Femur (tissue), 1 donor: ENCODE measurements around the gene PLCH1.
A peak's percentile ranks its signal among the peaks of the same experiment; 100 is the strongest.

Experiments used
- DNase-seq: peaks from one replicate; pipeline ENCODE4 v3.0.0-alpha.2; 2017

Gene PLCH1

DNA sequence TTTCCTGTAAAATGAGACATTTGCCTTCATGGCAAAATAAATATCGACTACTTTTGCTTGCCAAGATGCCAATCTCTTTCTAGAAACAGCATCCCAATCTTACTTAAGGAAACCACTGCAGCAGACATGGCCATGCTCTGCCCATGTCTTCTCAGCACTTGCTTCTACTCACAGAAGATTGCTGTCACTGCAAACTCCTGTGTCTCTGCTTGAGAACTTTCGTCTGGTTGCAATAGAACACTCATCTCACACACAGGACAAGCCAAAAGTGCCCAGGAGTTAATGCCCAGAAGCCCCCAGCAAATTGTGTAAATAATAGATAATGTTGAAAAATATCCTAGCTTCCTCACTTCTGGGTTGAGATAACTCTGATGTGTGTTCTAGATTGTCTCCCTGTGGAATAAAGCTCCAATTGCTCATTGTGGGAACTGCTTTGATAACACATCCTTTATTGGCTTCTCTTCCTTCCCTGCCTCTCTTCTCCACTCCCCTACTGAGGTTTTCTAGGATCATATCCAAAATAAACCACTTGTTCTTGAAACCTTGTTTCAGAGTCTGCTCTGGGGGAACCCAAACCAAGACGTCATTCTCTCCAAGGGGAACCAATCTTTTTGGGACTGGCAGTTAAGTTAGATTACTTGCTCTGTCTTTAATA, 295.1 kb downstream of the PLCH1 start:
- no peak for DNase-seq

DNA sequence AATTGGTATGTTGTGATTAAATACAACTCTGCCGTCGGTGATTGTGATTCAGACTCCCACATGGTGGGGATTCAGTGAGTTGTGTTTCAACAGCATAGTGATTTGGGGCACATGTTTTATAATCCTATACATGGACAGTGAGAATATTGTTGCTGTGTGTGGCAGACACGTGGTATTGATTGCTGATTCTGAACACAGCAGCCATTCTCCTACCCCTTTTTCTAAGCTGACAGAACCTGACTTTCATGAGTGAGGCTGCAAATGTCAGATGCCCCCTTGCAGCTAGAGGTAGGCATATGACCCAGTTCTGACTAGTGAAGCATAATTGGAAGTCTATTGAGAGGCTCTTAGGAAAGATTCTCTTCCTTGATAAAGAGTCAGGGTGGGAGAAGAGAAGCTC, 296.3 kb downstream of the PLCH1 start:
- DNase-seq = no peak

DNA sequence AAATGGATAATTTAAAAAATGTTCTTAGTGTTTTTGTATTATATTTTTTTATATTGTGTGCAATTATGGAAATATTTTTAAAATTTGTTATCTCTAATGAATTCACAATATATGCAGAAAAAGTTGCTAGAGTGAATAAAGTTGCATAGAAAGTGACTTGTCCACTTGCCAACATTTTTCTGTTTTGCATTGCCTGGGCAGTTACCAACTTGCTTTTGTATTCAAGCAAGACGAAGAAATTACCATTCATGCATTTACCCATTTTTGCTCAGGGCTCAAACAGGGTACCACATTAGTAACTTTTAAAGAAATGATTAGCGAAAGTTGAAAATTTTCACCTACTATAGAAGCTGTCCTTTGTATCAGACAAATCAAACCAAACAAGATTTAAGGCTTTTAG, 298.5 kb downstream of the PLCH1 start:
- no peak for DNase-seq

DNA sequence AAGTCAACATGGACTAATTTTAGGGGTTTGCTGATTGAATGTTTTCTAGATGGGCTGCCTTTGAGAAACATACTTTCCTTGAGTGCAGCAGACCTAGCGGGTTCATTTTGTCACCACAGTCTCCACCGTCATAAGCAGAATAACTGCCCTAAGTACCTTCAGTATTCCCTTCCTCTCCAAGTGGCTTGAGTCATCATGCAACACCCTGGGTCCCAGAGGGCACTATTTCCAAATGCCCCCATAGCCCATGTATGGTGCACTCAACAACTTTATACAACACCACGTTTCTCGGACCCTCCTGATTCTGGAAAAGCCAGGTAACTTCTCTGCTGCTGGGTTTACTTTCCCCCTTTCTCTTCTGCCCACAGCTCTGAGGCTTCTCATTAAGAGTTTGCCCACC, 300.1 kb downstream of the PLCH1 start:
- no peak for DNase-seq

DNA sequence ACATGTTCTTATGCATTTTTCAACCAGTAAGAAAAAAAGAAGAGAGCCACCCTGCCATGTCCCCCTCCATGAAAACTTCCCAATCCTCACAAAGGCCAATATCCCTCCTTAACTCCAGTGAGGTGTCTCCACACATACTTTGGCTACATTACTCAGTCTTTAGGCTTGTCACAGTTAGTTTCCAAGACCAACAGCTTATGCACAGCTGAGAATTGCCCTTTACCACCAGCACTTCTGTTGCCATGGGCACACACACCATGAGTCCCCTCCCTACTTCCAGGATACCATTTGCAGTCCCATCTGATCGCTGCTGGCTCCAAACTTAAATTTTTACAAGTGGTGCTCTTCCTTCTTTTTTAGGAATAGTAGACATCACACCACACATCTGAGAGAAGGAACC, 301.1 kb downstream of the PLCH1 start:
- DNase-seq = no peak

DNA sequence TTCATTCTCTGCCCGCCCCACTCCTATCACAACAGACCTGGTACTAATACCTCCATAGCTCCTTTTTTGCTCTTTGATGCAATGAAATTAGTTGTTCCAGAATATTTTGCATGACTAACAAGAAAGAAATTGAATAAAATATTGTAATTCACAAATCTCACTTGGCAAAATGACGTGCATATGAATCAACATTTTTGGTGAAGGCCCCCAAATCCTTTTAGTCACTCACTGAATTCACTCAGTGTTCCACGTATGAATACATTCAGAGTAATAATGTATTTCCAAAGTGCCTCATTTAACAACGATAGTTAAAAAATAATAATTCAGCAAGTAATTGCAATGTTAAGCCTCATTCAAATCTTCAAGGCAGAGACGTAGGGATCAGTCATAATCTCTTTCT, 302.8 kb downstream of the PLCH1 start:
- DNase-seq = no peak

DNA sequence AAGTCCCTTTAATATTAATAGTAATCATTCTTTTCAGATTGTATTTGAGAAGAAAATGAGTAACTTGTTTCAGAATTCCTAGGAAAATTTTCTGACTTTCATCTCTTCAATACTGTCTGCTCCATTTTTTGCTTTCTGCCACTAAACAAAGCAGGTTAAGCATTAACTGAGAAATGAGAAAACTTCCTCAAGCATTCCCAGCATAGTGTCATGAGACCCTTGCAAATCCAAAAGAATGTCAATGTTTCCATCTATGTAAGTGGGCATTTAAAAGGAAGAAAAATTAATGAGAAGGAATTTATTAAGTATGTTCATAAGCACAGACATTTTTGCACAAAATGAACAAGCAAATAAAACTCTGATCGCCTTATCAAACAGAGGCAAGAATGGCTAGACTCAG, 303.4 kb downstream of the PLCH1 start:
- DNase-seq = no peak

DNA sequence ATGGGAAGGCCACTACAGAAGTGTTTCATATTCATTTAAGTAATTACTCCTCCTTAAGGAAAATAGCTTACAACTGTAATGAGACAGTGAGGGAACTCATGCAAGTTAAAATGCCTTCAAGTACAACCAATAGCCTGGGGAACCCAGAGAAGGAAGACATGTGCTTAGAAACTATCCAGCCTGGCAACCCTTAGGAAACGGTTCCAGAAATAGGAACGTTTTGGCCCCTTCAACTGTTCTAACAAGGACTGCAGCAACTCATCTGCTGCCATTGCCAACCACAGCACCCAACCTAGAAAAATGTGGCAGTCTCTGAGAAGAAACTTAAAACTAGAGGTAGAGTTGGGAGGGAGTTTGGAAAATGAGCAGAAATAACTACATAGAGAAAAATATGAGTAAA, 303.8 kb downstream of the PLCH1 start:
- DNase-seq = no peak

DNA sequence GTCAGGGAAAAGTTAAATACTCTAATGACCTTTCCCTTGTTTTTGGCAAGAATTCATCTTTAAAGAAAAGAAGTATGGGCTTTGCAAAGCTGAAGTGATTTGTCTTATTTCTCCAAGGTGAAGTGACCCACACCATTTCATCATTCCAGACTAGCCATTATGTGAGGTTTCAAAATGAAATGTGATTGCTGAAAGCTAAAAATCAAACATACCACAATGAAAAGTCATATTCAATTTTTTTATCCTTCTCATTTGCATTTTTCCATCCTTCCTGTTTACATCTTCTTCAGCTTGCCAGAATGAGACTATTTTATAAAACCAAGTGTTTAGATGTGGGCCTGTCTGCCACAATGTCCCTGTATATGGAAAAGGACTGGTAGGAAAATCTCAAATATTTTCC, 309.1 kb downstream of the PLCH1 start:
- DNase-seq = no peak

DNA sequence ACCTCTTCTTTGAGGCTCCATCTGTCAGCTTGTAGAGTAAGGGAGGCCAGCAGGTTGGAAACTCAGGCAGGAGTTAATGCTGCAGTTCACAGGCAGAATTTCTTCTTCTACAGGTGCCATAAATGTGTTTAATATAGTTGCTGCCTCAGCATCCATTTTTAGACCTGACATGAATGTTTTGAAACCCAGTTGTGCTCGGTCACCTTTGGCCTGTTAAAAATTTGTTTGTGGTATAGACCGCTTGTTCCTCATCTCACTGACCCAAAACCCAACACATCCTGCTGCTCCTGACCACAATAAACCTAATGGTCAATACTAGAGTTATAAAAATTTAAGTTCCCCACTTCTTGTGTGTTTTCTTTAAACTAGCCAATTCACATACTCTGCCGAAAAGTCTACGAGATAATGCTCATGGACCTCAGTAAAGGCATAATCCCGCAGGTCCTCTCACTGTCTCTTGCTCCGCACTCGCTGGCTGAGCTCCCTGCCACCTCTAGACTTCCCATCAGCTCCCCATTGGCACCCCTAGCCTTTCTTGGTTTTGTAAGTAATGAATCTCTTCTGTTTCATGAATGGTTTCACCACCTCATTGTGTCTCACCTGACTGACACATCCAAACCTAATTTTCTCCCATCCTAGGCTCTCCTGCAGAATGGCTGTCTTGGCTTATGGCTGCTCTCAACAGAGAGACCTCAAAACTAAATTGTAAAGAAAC, 312.9 kb downstream of the PLCH1 start:
- DNase-seq = no peak

DNA sequence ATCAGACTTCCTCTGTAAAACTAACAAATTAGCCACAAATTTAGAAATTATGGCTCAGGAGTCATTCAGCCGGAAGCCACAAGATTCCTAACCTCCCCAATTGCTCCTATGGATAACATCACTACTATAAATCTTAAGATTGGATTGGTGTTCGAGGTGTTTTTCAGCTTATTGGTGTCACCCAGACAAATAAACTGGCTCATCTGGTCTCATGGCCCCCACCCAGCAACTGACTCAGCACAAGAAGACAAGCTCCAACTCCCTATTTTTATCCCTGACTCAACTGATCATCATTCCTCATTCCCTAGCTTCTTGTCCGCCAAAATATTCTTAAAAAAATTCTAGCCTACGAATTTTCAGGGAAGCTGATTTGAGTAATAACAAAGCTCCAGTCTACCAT, 316.3 kb downstream of the PLCH1 start:
- DNase-seq = no peak

DNA sequence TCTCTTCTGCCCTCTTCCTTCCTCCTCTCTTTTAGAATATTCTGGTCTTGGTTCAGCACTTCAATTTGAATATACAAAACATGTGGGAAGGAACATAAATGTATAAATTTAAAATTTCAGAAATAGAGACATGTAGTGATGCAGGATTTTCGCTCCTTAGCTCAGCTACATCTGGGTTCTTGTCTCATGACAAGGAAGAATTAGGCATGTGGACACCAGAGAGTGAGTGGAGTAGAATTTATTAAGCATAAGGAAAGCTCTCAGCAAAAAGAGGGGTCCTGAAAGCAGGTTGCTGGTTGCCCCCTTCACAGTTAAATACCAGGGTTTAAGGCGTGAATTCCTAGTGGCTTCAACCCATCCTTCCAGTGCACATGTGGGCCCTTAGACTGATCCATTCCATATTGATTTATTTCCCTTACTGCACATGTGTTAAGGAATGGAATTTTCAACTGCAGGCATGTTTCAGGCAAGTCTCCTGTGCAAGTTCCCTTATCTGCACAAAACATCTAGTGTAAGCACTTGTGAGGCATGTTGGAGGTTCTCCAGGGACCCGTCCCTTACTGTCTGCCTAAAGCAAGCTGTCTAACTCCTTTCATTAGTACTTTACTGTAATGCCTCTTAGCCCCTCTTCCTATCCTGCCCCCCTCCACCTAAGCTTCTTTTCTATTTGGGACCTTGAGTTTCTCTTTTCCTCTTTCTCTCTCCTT, 318.2 kb downstream of the PLCH1 start:
- no peak for DNase-seq

DNA sequence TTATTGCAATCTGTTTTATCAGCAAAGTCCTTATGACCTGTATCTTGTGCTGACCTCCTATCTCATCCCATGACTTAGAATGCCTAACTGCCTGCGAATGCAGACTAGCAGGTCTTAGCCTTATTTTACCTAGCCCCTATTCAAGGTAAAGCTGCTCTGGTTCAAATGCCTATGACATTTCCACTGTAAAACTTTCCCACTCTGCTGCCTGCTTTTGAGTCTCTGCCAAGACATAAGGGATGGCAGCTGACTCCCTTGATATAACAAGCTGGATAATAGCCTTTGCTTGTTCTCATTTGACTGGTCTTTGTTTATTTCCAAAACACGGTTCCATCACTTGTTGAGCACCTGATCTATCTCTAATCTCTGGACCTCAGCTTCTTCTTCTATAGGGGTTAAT, 319.5 kb downstream of the PLCH1 start:
- no peak for DNase-seq

DNA sequence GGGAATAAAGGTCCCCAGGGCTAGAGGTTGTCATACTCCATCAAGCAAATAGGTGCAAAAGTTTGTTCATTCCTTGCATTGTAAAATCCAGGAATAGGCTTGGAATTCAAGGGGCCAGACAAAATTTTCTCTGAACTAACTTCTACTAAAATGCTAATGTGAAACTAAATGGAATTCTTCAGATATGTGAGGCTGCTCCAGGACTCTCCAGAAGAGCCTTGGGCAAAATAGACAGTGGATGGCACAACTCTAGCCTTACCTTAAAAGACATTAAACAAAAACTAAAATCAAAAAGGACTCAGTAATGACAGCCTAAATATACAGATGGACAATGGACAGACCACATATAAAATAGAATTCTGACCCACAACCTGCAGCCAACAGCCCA, 320.6 kb downstream of the PLCH1 start:
- no peak for DNase-seq

DNA sequence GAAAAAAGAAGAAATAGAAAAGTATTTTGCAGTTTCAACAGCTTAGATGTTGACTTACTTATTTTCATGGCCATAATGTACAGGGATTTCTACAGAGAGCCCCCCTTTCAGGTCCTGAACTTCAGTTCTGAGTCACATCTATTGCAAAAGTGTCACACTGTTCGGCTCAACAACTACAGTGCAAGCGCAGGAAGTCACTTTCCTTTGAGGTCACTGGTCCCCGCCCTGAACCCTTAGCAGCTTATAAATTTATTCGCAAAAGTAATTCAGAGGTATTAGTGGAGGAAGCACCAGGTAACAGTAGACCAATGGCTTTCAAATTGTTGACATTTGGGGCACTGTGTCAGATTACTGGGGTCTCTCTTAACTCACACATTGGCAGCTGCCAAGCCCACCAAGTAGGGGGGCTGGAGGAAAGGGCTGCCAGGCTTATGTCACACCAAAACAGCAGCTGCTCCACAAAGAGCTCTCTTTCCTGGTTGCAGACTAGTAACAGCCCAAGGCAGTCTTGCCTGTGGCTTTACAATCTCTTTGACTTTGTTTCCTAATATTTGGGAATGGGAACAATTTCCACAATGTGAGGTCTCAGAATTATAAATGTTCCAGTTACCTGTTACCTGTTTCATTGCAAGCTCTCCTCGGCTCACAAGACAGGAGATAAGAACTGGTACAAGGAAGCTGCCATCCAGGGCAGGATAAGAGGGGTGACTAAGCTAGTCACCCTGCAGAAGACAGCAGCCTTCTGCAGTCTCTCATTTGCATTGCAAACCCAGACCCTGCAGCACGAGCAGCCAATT, 321.1 kb downstream of the PLCH1 start:
- no peak for DNase-seq

DNA sequence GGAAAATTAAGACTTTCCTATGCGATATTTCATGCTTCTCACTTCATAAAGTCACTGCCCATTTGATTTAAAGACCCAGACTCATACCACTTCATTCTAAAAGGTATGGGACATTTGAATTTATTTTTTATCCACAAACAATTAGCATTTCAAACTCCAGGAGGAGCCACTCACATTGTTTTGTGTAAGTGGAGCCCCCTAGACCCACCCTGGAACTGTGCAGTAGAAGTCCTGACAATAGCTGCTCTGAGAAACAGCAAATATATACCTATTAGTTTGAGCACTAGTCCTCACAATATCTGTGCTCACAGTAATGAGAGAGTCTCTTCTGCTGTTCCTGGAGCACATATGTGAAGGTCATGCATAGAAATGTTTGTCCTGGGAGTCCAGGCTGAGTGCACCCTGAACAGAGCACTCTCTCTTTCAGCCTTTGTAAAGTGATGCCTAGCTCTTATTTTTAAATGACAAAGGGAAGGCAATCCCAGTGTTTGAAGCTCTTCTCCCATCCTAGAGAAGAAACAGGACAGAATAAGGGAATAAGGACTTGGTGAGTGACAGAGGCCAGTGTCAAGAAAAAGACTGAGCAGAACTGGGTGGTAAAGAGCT, 323.9 kb downstream of the PLCH1 start:
- no peak for DNase-seq

DNA sequence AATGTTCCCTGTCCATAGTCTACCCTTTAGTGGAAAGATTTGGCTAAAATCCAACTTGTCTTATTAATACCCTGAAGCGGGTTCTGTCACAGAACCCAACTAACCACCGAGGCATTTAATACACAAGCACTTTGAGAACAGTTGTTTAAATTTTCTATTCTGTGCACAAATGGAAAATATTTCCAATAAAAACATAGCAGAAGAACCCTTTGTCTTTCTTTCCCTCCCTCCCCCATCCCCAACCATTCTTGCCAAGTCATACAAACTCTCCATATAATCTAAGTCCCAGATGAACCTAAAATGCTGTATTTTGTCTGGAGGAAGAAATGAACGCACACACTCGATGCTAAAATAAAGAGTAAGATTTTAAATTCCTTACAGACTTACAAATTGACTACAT, 324.5 kb downstream of the PLCH1 start:
- DNase-seq = peak; percentile 37

DNA sequence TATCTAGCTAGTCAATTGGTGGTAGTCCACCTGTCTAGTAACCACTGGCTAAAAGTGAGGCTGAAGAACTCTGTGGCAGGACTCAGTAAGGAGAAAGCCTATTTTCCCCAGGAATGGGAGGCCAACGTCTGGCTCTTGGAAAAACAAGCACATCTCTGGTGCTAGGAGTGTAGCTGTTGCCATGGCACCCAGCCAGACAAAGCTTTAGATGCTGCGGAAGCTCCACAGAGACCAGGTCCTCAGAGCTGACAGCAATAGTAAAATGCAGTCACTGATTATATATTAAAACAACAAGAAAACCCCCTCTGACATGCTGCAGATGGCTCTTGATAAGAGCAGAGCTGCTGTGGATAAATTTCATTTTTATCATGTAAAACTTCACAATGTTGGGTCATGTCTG, 326.5 kb downstream of the PLCH1 start:
- peak; percentile 57 for DNase-seq

DNA sequence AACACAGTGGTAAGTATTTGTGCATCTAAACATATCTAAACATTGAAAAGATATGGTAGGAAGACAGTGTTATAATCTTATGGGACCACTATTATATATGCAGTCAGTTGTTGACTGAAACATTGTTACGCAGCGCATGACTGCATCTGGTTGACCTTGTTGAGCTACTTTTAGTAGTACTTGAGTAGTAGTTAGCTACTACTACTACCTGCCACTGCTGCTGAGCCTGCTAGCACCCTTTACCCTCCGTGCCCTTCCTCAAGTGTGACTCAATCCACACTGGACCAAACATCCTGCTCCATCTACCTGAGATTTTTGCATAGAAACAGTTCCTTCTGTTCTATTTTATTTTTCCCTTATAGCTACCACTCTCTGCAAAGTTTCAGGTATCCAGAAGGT, 327.8 kb downstream of the PLCH1 start:
- no peak for DNase-seq

DNA sequence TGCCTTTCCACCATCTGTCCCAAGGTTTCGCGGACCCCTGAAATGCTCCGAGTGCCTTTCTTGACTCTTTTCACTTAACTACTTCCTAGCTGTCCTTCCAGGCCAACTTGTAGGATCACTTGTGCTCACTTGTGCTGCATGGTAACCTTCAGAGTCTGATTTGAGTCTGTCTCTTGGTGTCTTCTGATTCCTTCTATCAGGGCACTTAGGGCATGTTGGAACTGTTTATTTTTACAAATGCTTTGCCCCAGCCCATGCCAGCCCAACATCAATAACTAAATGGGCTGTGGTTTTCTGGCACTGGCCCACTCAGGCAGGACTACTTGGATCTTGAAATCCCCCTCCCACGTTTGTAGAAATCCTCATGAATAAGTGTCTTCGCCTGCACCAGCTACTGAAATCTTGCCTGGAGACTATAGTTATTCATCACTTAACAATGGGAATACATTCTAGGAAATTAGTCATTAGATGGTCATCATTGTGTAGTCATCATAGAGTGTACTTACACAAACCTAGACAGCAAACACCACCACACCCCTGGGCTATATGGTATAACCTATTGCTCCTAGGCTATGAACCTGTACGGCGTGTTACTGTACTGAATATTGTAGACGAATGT, 328.3 kb downstream of the PLCH1 start:
- DNase-seq = no peak

DNA sequence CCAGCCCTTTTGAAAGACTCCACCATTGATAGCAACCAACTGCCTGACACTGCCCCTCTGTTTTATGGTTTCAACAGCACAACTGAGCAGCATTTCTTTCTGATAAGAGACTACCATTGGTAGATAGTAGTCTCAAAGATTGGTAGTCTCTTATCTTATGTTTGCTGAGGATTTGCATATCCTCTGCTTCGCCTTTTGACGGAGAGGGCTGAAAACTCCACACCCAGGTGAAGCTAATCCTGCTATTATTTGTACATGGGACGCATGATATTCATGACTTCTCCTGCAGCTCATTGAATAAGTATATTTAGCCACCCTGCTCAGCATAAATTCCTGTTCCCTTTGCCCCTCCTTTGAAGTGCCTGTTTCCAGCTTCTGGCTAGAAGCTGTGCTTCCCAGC, 332.0 kb downstream of the PLCH1 start:
- no peak for DNase-seq

DNA sequence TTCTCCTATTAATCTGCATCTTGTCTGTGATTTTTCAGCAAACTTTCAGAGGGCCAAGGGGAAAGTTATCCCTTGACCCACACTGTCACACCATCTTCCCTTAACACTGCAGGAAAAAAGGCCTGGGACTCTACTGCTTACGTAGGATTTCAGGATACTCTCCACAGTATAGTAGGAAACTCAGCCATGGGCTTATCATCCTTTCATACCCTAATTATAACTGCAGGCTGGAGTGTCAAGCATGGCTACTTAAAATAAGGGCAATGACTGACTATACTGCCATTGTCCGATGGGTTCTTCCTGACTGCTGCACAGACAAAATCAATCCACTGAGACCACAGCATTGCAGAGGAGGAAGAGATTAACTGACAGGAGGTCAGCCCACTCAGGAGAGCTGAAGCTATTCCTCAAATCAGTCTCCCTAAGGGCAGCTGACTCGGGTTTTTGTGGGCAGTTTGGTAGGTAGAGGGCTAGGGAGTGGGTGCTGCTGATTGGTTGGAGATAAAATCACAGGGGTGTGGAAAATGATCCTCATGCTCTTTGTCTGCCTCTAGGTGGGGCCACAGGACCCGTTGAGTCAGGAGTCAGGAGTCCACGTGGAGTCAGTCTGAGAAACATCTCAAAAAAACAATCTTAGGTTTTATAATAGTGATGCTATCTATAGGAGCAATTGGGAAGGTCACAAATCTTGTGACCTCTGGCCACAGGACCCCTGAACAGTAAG, 333.2 kb downstream of the PLCH1 start:
- no peak for DNase-seq
